ENCODE measurements around the gene TENM4.
"Not testable (repeated sequence)": the region's sequence is repeated elsewhere in the genome, so short reads cannot be mapped to it uniquely, and the experiment has no call there.

Gene TENM4

GRCh38 chr11:79192836-79193235 lies 248.0 kb downstream of the TENM4 start (continued):
- TF ChIP-seq ZSCAN23 (tag by site-specific recombination; IDR thresholded peaks at IDR 0.05) (no peak), ZNF341 (tag by site-specific recombination; IDR thresholded peaks at IDR 0.05; ENCODE audit: low read depth) (no peak), ZNF366 (tag by site-specific recombination; conservative IDR thresholded peaks at IDR 0.05) (no peak), ZNF239 (tag by site-specific recombination; IDR thresholded peaks at IDR 0.05) (no peak), ZNF549 (tag by site-specific recombination; IDR thresholded peaks at IDR 0.05) (no peak)

- H3K4me3 ChIP-seq (ENCODE audit: low read depth, low read length); POLR2A ChIA-PET; CTCF ChIA-PET; H3K27ac ChIP-seq (ENCODE audit: extremely low read depth, low read depth, low read length); H3K9me3 ChIP-seq (ENCODE audit: control insufficient read depth, insufficient read depth, low read depth, low read length); H3K4me1 ChIP-seq (ENCODE audit: control insufficient read depth, insufficient read depth, low read length); H3K36me3 ChIP-seq (ENCODE audit: control insufficient read depth in 2 of 2, insufficient read depth in 1 of 2, low read length in 2 of 2): not testable (repeated sequence)
Observed at GRCh38 chr11:79191716-79192115, 249.1 kb downstream of the TENM4 start.

- CTCF ChIA-PET; H3K4me1 ChIP-seq (ENCODE audit: control insufficient read depth, insufficient read depth, low read length); H3K4me3 ChIP-seq (ENCODE audit: low read depth, low read length); H3K27ac ChIP-seq (ENCODE audit: extremely low read depth, low read depth, low read length); H3K9me3 ChIP-seq (ENCODE audit: control insufficient read depth, insufficient read depth, low read depth, low read length); H3K36me3 ChIP-seq (ENCODE audit: control insufficient read depth in 2 of 2, insufficient read depth in 1 of 2, low read length in 2 of 2); POLR2A ChIA-PET: not testable (repeated sequence)
Observed at GRCh38 chr11:79190553-79190952, 250.3 kb downstream of the TENM4 start.

- H3K9me3 ChIP-seq (ENCODE audit: control insufficient read depth, insufficient read depth, low read depth, low read length): no peaks in the 10 kb centered on the region
- TF ChIP-seq ZNF670 (tag by site-specific recombination; IDR thresholded peaks at IDR 0.05; ENCODE audit: low read depth) (no peak), GFI1B (tag by site-specific recombination; IDR thresholded peaks at IDR 0.05) (no peak), ZNF37A (tag by site-specific recombination; IDR thresholded peaks at IDR 0.05) (no peak), ZNF112 (tag by site-specific recombination; IDR thresholded peaks at IDR 0.05) (no peak), ZNF513 (tag by site-specific recombination; IDR thresholded peaks at IDR 0.05) (no peak), SP2 (tag by site-specific recombination; IDR thresholded peaks at IDR 0.05) (no peak), ZNF561 (tag by site-specific recombination; IDR thresholded peaks at IDR 0.05; ENCODE audit: borderline replicate concordance) (no peak), ZNF404 (tag by site-specific recombination; IDR thresholded peaks at IDR 0.05) (no peak), SCRT2 (tag by site-specific recombination; IDR thresholded peaks at IDR 0.05) (no peak)
- no peak overlapping the region for H3K4me3 ChIP-seq (ENCODE audit: low read depth, low read length)
- CTCF ChIA-PET: no interaction called here
- POLR2A ChIA-PET: no interaction called here
- no peaks in the 10 kb centered on the region for H3K4me1 ChIP-seq (ENCODE audit: control insufficient read depth, insufficient read depth, low read length)
- H3K36me3 ChIP-seq (ENCODE audit: control insufficient read depth in 2 of 2, insufficient read depth in 1 of 2, low read length in 2 of 2): no peaks in the 10 kb centered on the region
- no peak overlapping the region for H3K27ac ChIP-seq (ENCODE audit: extremely low read depth, low read depth, low read length)
Observed at GRCh38 chr11:79189601-79190000, 251.2 kb downstream of the TENM4 start.

- Histone ChIP-seq H3K9me3 (ENCODE audit: control insufficient read depth, insufficient read depth, low read depth, low read length) (no peaks in the 10 kb centered on the region), H3K4me1 (ENCODE audit: control insufficient read depth, insufficient read depth, low read length) (no peaks in the 10 kb centered on the region), H3K36me3 (ENCODE audit: control insufficient read depth in 2 of 2, insufficient read depth in 1 of 2, low read length in 2 of 2) (no peaks in the 10 kb centered on the region), H3K4me3 (ENCODE audit: low read depth, low read length) (no peak overlapping the region), H3K27ac (ENCODE audit: extremely low read depth, low read depth, low read length) (no peak overlapping the region)
- CTCF ChIA-PET: no interaction called here
- POLR2A ChIA-PET: no interaction called here
- TF ChIP-seq ZNF112 (tag by site-specific recombination; IDR thresholded peaks at IDR 0.05) (no peak), CTCF (tag by site-specific recombination; IDR thresholded peaks at IDR 0.05) (no peak), ZNF26 (tag by site-specific recombination; IDR thresholded peaks at IDR 0.05) (no peak)
Observed at GRCh38 chr11:79189055-79189454, 251.8 kb downstream of the TENM4 start.
